ENCODE results near the gene KRT33B.

Gene KRT33B

DNA sequence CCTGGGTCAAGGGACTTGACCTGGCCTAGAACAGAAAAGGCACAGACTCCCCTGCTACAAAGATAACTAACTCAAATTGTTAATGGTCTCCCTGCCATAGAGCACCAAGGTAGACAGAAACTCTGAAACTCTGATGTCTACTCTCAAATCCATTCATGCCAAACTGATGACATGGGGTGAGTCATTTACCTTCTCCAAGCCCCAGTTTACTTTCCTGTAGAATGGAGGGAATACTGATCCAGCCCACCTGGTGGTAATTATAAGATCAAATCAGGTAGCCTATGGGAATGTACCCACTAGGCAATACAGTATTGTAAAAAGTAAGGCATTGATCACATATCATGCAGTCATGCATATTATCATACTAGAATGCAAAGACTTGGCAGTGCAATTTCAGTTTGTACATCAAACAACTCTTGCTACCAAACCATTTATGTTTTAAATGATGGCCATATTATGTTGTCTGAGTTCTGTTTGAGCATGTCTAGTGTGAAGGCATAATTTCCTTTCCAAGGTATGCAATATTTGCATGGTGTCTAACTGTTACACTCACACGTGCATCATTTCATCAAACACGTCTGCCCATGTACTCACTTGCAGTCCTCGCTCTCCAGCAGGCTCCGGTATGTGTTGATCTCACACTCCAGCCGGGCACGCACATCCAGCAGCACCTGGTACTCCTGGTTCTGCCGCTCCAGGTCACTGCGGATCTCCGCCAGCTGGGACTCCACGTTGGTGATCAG is 24.8 kb upstream of the KRT33B start:
- ATAC-seq: no peak
- TF ChIP-seq ESRRG (CRISPR knock-in tag; IDR thresholded peaks at IDR 0.05): no peak
- TF ChIP-seq, protein P1, sequence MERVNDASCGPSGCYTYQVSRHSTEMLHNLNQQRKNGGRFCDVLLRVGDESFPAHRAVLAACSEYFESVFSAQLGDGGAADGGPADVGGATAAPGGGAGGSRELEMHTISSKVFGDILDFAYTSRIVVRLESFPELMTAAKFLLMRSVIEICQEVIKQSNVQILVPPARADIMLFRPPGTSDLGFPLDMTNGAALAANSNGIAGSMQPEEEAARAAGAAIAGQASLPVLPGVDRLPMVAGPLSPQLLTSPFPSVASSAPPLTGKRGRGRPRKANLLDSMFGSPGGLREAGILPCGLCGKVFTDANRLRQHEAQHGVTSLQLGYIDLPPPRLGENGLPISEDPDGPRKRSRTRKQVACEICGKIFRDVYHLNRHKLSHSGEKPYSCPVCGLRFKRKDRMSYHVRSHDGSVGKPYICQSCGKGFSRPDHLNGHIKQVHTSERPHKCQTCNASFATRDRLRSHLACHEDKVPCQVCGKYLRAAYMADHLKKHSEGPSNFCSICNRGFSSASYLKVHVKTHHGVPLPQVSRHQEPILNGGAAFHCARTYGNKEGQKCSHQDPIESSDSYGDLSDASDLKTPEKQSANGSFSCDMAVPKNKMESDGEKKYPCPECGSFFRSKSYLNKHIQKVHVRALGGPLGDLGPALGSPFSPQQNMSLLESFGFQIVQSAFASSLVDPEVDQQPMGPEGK (CRISPR knock-in tag; IDR thresholded peaks at IDR 0.05; ENCODE audit: borderline replicate concordance): no peak
- no peak for TF ChIP-seq ISL1 (CRISPR knock-in tag; IDR thresholded peaks at IDR 0.05)
- no peak for TF ChIP-seq BACH2 (CRISPR knock-in tag; IDR thresholded peaks at IDR 0.05; ENCODE audit: borderline replicate concordance)

DNA sequence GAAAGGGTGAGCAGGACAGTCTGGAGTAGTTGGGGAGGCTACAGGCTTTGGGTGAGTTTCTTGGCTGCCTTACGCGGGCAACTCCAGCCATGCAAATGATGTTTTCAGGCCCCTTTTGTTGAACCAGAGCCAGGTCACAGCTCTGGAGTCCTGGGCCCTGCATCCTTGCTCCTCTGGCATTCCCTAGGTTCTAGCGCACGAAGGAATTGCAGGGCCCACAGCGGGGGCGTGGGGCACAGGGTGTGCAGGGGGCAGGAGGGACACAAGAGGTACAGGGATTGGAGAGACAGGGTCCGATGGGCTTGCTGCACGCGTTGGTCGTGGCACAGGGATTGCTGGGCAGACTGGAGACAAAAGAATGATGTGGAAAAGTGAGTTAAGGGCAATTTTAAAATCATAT is 24.2 kb upstream of the KRT33B start:
- no peak for ATAC-seq
- TF ChIP-seq ISL1 (CRISPR knock-in tag; IDR thresholded peaks at IDR 0.05) (no peak), TOX (CRISPR knock-in tag; IDR thresholded peaks at IDR 0.05; ENCODE audit: borderline replicate concordance) (no peak), BACH2 (CRISPR knock-in tag; IDR thresholded peaks at IDR 0.05; ENCODE audit: borderline replicate concordance) (no peak), ESRRG (CRISPR knock-in tag; IDR thresholded peaks at IDR 0.05) (no peak), PPARA (CRISPR knock-in tag; IDR thresholded peaks at IDR 0.05; ENCODE audit: borderline replicate concordance) (no peak), CSDC2 (CRISPR knock-in tag; IDR thresholded peaks at IDR 0.05) (no peak), SNAI2 (CRISPR knock-in tag; IDR thresholded peaks at IDR 0.05) (no peak)
- TF ChIP-seq, protein P1 (CRISPR knock-in tag; IDR thresholded peaks at IDR 0.05; ENCODE audit: borderline replicate concordance): no peak

DNA sequence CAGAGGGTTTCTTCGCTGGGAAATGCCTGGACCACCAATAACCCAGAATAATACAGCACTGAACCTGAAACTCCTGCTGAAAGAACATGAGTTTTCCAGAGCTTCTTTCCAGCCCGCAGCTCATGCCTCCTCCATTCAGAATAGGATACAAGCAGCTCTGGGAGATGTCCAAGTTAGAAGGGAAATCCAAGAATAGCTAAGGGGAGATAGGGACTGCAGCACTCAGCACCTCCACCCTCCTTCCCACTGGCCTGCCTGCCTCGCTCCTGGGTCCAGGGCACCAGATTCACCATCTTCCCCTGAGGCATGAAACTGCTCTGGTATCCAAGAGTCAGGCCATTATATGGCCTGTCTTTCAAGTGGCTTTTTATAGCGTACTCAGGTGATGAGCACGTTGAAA is 23.7 kb upstream of the KRT33B start:
- no peak for ATAC-seq
- TF ChIP-seq ZNF70 (CRISPR knock-in tag; IDR thresholded peaks at IDR 0.05): no peak
- no peak for TF ChIP-seq BACH2 (CRISPR knock-in tag; IDR thresholded peaks at IDR 0.05; ENCODE audit: borderline replicate concordance)
- no peak for TF ChIP-seq TOX (CRISPR knock-in tag; IDR thresholded peaks at IDR 0.05; ENCODE audit: borderline replicate concordance)
- TF ChIP-seq OSR1 (CRISPR knock-in tag; IDR thresholded peaks at IDR 0.05): no peak
- TF ChIP-seq ZFP30 (CRISPR knock-in tag; IDR thresholded peaks at IDR 0.05): no peak
- TF ChIP-seq GLIS3 (CRISPR knock-in tag; IDR thresholded peaks at IDR 0.05): no peak
- TF ChIP-seq ZC3H10 (CRISPR knock-in tag; IDR thresholded peaks at IDR 0.05): no peak
- no peak for TF ChIP-seq ESRRG (CRISPR knock-in tag; IDR thresholded peaks at IDR 0.05)
- no peak for TF ChIP-seq CSDC2 (CRISPR knock-in tag; IDR thresholded peaks at IDR 0.05)
- TF ChIP-seq ARNTL (CRISPR knock-in tag; IDR thresholded peaks at IDR 0.05; ENCODE audit: borderline replicate concordance, low read depth): no peak
- no peak for TF ChIP-seq SNAI2 (CRISPR knock-in tag; IDR thresholded peaks at IDR 0.05)
- TF ChIP-seq TCF4 (CRISPR knock-in tag; IDR thresholded peaks at IDR 0.05; ENCODE audit: borderline replicate concordance): no peak
- TF ChIP-seq ISL1 (CRISPR knock-in tag; IDR thresholded peaks at IDR 0.05): no peak
- TF ChIP-seq, protein P1 (CRISPR knock-in tag; IDR thresholded peaks at IDR 0.05; ENCODE audit: borderline replicate concordance): no peak
- TF ChIP-seq, protein P2, sequence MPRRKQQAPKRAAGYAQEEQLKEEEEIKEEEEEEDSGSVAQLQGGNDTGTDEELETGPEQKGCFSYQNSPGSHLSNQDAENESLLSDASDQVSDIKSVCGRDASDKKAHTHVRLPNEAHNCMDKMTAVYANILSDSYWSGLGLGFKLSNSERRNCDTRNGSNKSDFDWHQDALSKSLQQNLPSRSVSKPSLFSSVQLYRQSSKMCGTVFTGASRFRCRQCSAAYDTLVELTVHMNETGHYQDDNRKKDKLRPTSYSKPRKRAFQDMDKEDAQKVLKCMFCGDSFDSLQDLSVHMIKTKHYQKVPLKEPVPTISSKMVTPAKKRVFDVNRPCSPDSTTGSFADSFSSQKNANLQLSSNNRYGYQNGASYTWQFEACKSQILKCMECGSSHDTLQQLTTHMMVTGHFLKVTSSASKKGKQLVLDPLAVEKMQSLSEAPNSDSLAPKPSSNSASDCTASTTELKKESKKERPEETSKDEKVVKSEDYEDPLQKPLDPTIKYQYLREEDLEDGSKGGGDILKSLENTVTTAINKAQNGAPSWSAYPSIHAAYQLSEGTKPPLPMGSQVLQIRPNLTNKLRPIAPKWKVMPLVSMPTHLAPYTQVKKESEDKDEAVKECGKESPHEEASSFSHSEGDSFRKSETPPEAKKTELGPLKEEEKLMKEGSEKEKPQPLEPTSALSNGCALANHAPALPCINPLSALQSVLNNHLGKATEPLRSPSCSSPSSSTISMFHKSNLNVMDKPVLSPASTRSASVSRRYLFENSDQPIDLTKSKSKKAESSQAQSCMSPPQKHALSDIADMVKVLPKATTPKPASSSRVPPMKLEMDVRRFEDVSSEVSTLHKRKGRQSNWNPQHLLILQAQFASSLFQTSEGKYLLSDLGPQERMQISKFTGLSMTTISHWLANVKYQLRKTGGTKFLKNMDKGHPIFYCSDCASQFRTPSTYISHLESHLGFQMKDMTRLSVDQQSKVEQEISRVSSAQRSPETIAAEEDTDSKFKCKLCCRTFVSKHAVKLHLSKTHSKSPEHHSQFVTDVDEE (CRISPR knock-in tag; IDR thresholded peaks at IDR 0.05): no peak
- TF ChIP-seq, protein P3, sequence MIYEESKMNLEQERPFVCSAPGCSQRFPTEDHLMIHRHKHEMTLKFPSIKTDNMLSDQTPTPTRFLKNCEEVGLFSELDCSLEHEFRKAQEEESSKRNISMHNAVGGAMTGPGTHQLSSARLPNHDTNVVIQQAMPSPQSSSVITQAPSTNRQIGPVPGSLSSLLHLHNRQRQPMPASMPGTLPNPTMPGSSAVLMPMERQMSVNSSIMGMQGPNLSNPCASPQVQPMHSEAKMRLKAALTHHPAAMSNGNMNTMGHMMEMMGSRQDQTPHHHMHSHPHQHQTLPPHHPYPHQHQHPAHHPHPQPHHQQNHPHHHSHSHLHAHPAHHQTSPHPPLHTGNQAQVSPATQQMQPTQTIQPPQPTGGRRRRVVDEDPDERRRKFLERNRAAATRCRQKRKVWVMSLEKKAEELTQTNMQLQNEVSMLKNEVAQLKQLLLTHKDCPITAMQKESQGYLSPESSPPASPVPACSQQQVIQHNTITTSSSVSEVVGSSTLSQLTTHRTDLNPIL (CRISPR knock-in tag; IDR thresholded peaks at IDR 0.05; ENCODE audit: low read depth): no peak
- no peak for TF ChIP-seq ZFP3 (CRISPR knock-in tag; IDR thresholded peaks at IDR 0.05)
- no peak for TF ChIP-seq RARB (CRISPR knock-in tag; IDR thresholded peaks at IDR 0.05)
- TF ChIP-seq PPARA (CRISPR knock-in tag; IDR thresholded peaks at IDR 0.05; ENCODE audit: borderline replicate concordance): no peak
- TF ChIP-seq, protein P4, sequence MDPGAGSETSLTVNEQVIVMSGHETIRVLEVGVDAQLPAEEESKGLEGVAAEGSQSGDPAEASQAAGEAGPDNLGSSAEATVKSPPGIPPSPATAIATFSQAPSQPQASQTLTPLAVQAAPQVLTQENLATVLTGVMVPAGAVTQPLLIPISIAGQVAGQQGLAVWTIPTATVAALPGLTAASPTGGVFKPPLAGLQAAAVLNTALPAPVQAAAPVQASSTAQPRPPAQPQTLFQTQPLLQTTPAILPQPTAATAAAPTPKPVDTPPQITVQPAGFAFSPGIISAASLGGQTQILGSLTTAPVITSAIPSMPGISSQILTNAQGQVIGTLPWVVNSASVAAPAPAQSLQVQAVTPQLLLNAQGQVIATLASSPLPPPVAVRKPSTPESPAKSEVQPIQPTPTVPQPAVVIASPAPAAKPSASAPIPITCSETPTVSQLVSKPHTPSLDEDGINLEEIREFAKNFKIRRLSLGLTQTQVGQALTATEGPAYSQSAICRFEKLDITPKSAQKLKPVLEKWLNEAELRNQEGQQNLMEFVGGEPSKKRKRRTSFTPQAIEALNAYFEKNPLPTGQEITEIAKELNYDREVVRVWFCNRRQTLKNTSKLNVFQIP (CRISPR knock-in tag; IDR thresholded peaks at IDR 0.05; ENCODE audit: borderline replicate concordance, low read depth): no peak

Data from SK-N-SH treated with all-trans-retinoic acid at 6 μM for 48 hours (cell line).